C1 segment of cervical spinal cord (tissue), 14 donors: ENCODE measurements around the gene METTL25B.
"Not testable (repeated sequence)": the region's sequence is repeated elsewhere in the genome, so short reads cannot be mapped to it uniquely, and the experiment has no call there.

Source experiments
- DNase-seq, 14 donors: peaks; one replicate each; lab custom pipeline; 2025; lab: John Stamatoyannopoulos, UW

METTL25B gene

GRCh38 chr1:156747742-156748669, 19.7 kb downstream of the METTL25B start:
- peak in 4 of 14 donors; percentile 22 to 51 (median 36) for DNase-seq

- peak in 7 of 14 donors; percentile 15 to 67 (median 44) for DNase-seq
Measured at GRCh38 chr1:156748670-156749418, 20.6 kb downstream of the METTL25B start.

GRCh38 chr1:156749419-156750118, 21.3 kb downstream of the METTL25B start:
- no peak for DNase-seq

- peak in 6 of 14 donors; percentile 20 to 52 (median 36) for DNase-seq
Measured at GRCh38 chr1:156750191-156750672, 22.0 kb downstream of the METTL25B start.

- peak in 8 of 14 donors; percentile 50 to 81 (median 66) for DNase-seq
Measured at GRCh38 chr1:156750711-156751450, 22.6 kb downstream of the METTL25B start.

GRCh38 chr1:156751451-156751756, 23.1 kb downstream of the METTL25B start, which contains the start of gene HDGF:
Gene HDGF (minus strand): TSS chr1:156751675. CDS start chr1:156751429, 246 bp downstream.
- DNase-seq: peak in 1 of 14 donors; percentile 68

- DNase-seq: peak; percentile 74 to 98 (median 93)
Measured at GRCh38 chr1:156751757-156752481, 23.6 kb downstream of the METTL25B start.

GRCh38 chr1:156752843-156753482, 24.7 kb downstream of the METTL25B start:
- DNase-seq: no peak

GRCh38 chr1:156754219-156754618, 25.9 kb downstream of the METTL25B start:
- DNase-seq: no peak

- no peak for DNase-seq
Measured at GRCh38 chr1:156755527-156755950, 27.3 kb downstream of the METTL25B start.

- no peak for DNase-seq
Measured at GRCh38 chr1:156756355-156756754, 28.1 kb downstream of the METTL25B start.

GRCh38 chr1:156757572-156758253, 29.4 kb downstream of the METTL25B start:
- DNase-seq: not testable (repeated sequence)

GRCh38 chr1:156760092-156760795, 32.0 kb downstream of the METTL25B start:
- DNase-seq: peak in 2 of 14 donors; percentile 30 to 86

GRCh38 chr1:156760796-156761104, 32.5 kb downstream of the METTL25B start:
- no peak for DNase-seq

- DNase-seq: not testable (repeated sequence)
Measured at GRCh38 chr1:156765136-156765535, 36.9 kb downstream of the METTL25B start.

GRCh38 chr1:156765666-156766065, 37.4 kb downstream of the METTL25B start:
- no peak for DNase-seq

- DNase-seq: peak in 3 of 14 donors; percentile 33 to 62 (median 46)
Measured at GRCh38 chr1:156766298-156767100, 38.2 kb downstream of the METTL25B start.
